ENCODE results near the gene CKM. TPM values are rescaled to one million over a fixed set of nuclear protein-coding genes. Genes with fewer than 3 reads are reported as not detected.

Gene CKM
- polyA plus RNA-seq, 1 experiment = not detected

GRCh38 chr19:45345506-45345860, 22.8 kb upstream of the CKM start:
- no peak for DNase-seq (ENCODE audit: low read depth)
- ChIA-PET POLR2A (no interaction called here), CTCF (interaction anchor here (0.6 kb wide), 1 partner anchor 69 kb away, joined by 3 read pairs; no protein-coding TSS in a partner anchor)

DNA sequence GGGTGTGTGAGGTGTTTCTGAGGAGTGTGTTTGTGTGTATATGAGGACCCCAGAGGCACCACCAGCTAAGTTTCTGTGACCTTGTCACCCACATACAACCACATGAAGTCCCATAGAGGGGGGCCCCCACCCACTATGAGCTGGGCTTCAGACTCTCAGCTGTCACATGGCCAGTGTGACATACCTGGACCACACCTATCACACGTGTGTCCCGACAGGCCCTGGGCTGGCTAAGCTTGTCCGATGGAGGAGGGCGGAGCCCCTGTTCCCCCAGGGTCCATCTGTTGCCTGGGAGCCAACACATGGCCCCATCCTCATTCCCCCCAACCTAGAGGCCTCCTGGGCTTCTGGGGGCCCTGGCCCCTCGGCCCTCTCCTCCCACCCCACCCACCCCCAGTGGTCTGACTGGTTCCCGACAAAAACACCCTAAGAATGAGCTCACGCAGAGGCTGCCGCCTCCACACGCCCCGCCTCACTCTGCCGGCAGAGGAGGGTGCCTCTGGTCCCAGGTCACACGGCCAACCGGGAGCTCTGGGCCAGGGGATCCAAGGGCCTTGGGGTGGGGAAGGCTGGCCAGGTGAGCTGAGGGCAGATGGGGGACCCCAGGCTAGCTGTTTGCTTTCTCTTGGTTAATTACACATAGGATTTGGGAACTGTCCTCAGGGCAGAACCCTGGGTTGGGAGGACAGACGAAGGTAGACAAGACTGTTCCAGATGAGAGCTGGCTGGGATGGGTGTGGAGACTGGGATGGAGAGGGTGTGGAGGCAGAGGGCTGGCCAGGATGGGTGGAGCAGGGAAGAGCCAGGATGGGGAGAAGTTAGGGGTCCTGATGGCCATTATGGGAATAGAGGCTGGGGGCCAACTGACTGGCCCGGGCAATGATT, 22.2 kb upstream of the CKM start:
- peaks cover 6% of the 10 kb centered on the region; the same call in 1 of the 2 replicates for H3K27me3 ChIP-seq (ENCODE audit: control insufficient read depth, insufficient read depth, low read length)
- POLR2A ChIA-PET = no interaction called here
- CTCF ChIA-PET = interaction anchor here (0.6 to 0.8 kb wide), 2 partner anchors 70 to 134 kb away, joined by 3 to 4 read pairs; no protein-coding TSS in a partner anchor
- H3K36me3 ChIP-seq (ENCODE audit: control insufficient read depth, insufficient read depth, low read length) = no peaks in the 10 kb centered on the region
- no peak overlapping the region for H3K4me3 ChIP-seq (ENCODE audit: low read depth, low read length)
- TF ChIP-seq, protein P1, sequence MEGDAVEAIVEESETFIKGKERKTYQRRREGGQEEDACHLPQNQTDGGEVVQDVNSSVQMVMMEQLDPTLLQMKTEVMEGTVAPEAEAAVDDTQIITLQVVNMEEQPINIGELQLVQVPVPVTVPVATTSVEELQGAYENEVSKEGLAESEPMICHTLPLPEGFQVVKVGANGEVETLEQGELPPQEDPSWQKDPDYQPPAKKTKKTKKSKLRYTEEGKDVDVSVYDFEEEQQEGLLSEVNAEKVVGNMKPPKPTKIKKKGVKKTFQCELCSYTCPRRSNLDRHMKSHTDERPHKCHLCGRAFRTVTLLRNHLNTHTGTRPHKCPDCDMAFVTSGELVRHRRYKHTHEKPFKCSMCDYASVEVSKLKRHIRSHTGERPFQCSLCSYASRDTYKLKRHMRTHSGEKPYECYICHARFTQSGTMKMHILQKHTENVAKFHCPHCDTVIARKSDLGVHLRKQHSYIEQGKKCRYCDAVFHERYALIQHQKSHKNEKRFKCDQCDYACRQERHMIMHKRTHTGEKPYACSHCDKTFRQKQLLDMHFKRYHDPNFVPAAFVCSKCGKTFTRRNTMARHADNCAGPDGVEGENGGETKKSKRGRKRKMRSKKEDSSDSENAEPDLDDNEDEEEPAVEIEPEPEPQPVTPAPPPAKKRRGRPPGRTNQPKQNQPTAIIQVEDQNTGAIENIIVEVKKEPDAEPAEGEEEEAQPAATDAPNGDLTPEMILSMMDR (IDR thresholded peaks at IDR 0.05; ENCODE audit: insufficient read depth, low read depth, low read length) = no peak
- DNase-seq (ENCODE audit: low read depth) = no peak

More at GRCh38 chr19:45345506-45345860, 22.8 kb upstream of the CKM start:
- TF ChIP-seq, protein P1 (IDR thresholded peaks at IDR 0.05; ENCODE audit: insufficient read depth, low read depth, low read length) = no peak
- Histone ChIP-seq H3K4me3 (ENCODE audit: low read depth, low read length) (no peak overlapping the region), H3K36me3 (ENCODE audit: control insufficient read depth, insufficient read depth, low read length) (no peaks in the 10 kb centered on the region; the same call in 1 of the 2 replicates), H3K27me3 (ENCODE audit: control insufficient read depth, insufficient read depth, low read length) (0 out of 2 replicates have a peak, but pooled peaks cover 4% of the 10 kb centered on the region)

GRCh38 chr19:45342911-45343310, 20.2 kb upstream of the CKM start:
- no peaks in the 10 kb centered on the region for H3K36me3 ChIP-seq (ENCODE audit: control insufficient read depth, insufficient read depth, low read length)
- peaks cover 6% of the 10 kb centered on the region; the same call in 1 of the 2 replicates for H3K27me3 ChIP-seq (ENCODE audit: control insufficient read depth, insufficient read depth, low read length)
- POLR2A ChIA-PET = no interaction called here
- no peak overlapping the region for H3K4me3 ChIP-seq (ENCODE audit: low read depth, low read length)
- DNase-seq (ENCODE audit: low read depth) = no peak
- CTCF ChIA-PET = no interaction called here
- TF ChIP-seq, protein P1 (IDR thresholded peaks at IDR 0.05; ENCODE audit: insufficient read depth, low read depth, low read length) = no peak

- CTCF ChIA-PET = interaction anchor here (0.9 to 2.2 kb wide), 2 partner anchors 8 to 437 kb away, joined by 4 to 6 read pairs; no protein-coding TSS in a partner anchor
- Histone ChIP-seq H3K4me3 (ENCODE audit: low read depth, low read length) (peak overlapping the region; percentile 22), H3K36me3 (ENCODE audit: control insufficient read depth, insufficient read depth, low read length) (no peaks in the 10 kb centered on the region), H3K27me3 (ENCODE audit: control insufficient read depth, insufficient read depth, low read length) (peaks cover 6% of the 10 kb centered on the region; the same call in 1 of the 2 replicates)
- TF ChIP-seq, protein P1 (IDR thresholded peaks at IDR 0.05; ENCODE audit: insufficient read depth, low read depth, low read length) = no peak
- no peak for DNase-seq (ENCODE audit: low read depth)
- POLR2A ChIA-PET = no interaction called here
These were observed 18.3 kb upstream of the CKM start for GRCh38 chr19:45340899-45341453.

Measured in BJ (cell line).